KMS-11 (cell line): Measurements from ENCODE around the gene CYP4X1.
"Not testable (repeated sequence)": the region's sequence is repeated elsewhere in the genome, so short reads cannot be mapped to it uniquely, and the experiment has no call there.

Source experiments
- H2AFZ ChIP-seq: fragments of 200-600 bp; sonication (generic); 2 replicates; pipeline ENCODE4 v1.6.1; 2016; ENCODE audit warnings: antibody characterized with exemption, mixed run types, low read depth
- H3K27ac ChIP-seq: fragments of 200-600 bp; sonication (generic); 2 replicates; pipeline ENCODE4 v1.6.1; 2016; ENCODE audit warnings: mild to moderate bottlenecking, mixed run types
- H3K27me3 ChIP-seq: fragments of 200-600 bp; sonication (generic); 2 replicates; pipeline ENCODE4 v1.6.1; 2017; ENCODE audit warnings: mild to moderate bottlenecking, low read depth, mixed run types, moderate library complexity; ENCODE audit not compliant: insufficient read depth
- H3K36me3 ChIP-seq: fragments of 200-600 bp; sonication (generic); 2 replicates; pipeline ENCODE4 v1.6.1; 2017; ENCODE audit warnings: mild to moderate bottlenecking, mixed run types; ENCODE audit not compliant: insufficient read depth
- H3K4me1 ChIP-seq: fragments of 200-600 bp; sonication (generic); 2 replicates; pipeline ENCODE4 v1.6.1; 2016; ENCODE audit warnings: mild to moderate bottlenecking, low read depth, mixed run types; ENCODE audit not compliant: poor library complexity, severe bottlenecking
- H3K4me2 ChIP-seq: fragments of 200-600 bp; sonication (generic); 2 replicates; pipeline ENCODE4 v1.7.0; 2016; ENCODE audit warnings: mild to moderate bottlenecking, mixed run types
- H3K4me3 ChIP-seq: fragments of 200-600 bp; sonication (generic); IDR thresholded peaks from 2 replicates; pipeline ENCODE4 v1.6.1; 2017; ENCODE audit warnings: low read depth, low read length, mixed read lengths; ENCODE audit not compliant: insufficient read depth
- H3K79me2 ChIP-seq: fragments of 200-600 bp; sonication (generic); 2 replicates; pipeline ENCODE4 v1.6.1; 2016; ENCODE audit warnings: low read depth, mixed run types; ENCODE audit not compliant: insufficient read depth
- H3K9ac ChIP-seq: fragments of 200-600 bp; sonication (generic); 2 replicates; pipeline ENCODE4 v1.6.1; 2016; ENCODE audit warnings: mild to moderate bottlenecking, mixed run types
- H4K20me1 ChIP-seq: fragments of 200-600 bp; sonication (generic); 2 replicates; pipeline ENCODE4 v1.6.1; 2016; ENCODE audit warnings: mild to moderate bottlenecking, mixed run types; ENCODE audit not compliant: insufficient read depth
- CTCF ChIP-seq: fragments of 200-600 bp; sonication (generic); conservative IDR thresholded peaks from 2 replicates; pipeline ENCODE4 v1.6.1; 2017; ENCODE audit warnings: low read depth, mild to moderate bottlenecking, antibody characterized with exemption, low read length, moderate library complexity, mixed read lengths

The CYP4X1 gene

GRCh38 chr1:47023268-47024140 is at the start of gene CYP4X1:
Gene CYP4X1, plus strand, starts transcription at chr1:47023669. Its CDS starts 149 bp downstream, at chr1:47023818.
- H3K27me3 ChIP-seq = no peaks in the 10 kb centered on the region
- H2AFZ ChIP-seq = no peak within 1 kb of the TSS
- H3K9ac ChIP-seq = no peak within 1 kb of the TSS
- no peak for TF ChIP-seq CTCF
- no peak within 1 kb of the TSS for H3K4me2 ChIP-seq
- no peaks in the 10 kb centered on the region for H4K20me1 ChIP-seq
- H3K79me2 ChIP-seq = no peaks in the 10 kb centered on the region
- H3K4me3 ChIP-seq = no peak within 1 kb of the TSS
- H3K27ac ChIP-seq = no peak within 1 kb of the TSS
- no peaks in the 10 kb centered on the region for H3K36me3 ChIP-seq
- no peaks in the 10 kb centered on the region for H3K4me1 ChIP-seq

- Histone ChIP-seq H3K4me2 (no peak overlapping the region), H2AFZ (no peak overlapping the region), H4K20me1 (no peaks in the 10 kb centered on the region), H3K79me2 (no peaks in the 10 kb centered on the region), H3K27me3 (no peaks in the 10 kb centered on the region), H3K4me3 (no peak overlapping the region), H3K4me1 (no peaks in the 10 kb centered on the region), H3K36me3 (no peaks in the 10 kb centered on the region), H3K9ac (no peak overlapping the region), H3K27ac (no peak overlapping the region)
- TF ChIP-seq CTCF = no peak
Observed at GRCh38 chr1:46983166-46983829, 40.2 kb upstream of the CYP4X1 start.

GRCh38 chr1:46983830-46984586 is 39.5 kb upstream of the CYP4X1 start:
- Histone ChIP-seq H3K4me3 (no peak overlapping the region), H3K4me2 (no peak overlapping the region), H4K20me1 (no peaks in the 10 kb centered on the region), H3K36me3 (no peaks in the 10 kb centered on the region), H3K79me2 (no peaks in the 10 kb centered on the region), H2AFZ (no peak overlapping the region), H3K4me1 (no peaks in the 10 kb centered on the region), H3K27ac (no peak overlapping the region), H3K9ac (no peak overlapping the region), H3K27me3 (no peaks in the 10 kb centered on the region)
- no peak for TF ChIP-seq CTCF

GRCh38 chr1:46990541-46990940 is 32.9 kb upstream of the CYP4X1 start:
- not testable (repeated sequence) for H3K9ac ChIP-seq, H3K4me1 ChIP-seq, H3K27ac ChIP-seq

More at GRCh38 chr1:46990541-46990940, 32.9 kb upstream of the CYP4X1 start:
- H4K20me1 ChIP-seq, H3K4me3 ChIP-seq, H3K27me3 ChIP-seq, H3K79me2 ChIP-seq, H3K36me3 ChIP-seq, H3K4me2 ChIP-seq, H2AFZ ChIP-seq: not testable (repeated sequence)
